ENCODE measurements around the gene WWTR1. TPM values are rescaled to one million over a fixed set of nuclear protein-coding genes. Genes with fewer than 3 reads are reported as not detected.

Gene WWTR1
- total and polyA plus RNA-seq, 2 experiments from 2014 or later, result 25.1 to 26.2 TPM

DNA sequence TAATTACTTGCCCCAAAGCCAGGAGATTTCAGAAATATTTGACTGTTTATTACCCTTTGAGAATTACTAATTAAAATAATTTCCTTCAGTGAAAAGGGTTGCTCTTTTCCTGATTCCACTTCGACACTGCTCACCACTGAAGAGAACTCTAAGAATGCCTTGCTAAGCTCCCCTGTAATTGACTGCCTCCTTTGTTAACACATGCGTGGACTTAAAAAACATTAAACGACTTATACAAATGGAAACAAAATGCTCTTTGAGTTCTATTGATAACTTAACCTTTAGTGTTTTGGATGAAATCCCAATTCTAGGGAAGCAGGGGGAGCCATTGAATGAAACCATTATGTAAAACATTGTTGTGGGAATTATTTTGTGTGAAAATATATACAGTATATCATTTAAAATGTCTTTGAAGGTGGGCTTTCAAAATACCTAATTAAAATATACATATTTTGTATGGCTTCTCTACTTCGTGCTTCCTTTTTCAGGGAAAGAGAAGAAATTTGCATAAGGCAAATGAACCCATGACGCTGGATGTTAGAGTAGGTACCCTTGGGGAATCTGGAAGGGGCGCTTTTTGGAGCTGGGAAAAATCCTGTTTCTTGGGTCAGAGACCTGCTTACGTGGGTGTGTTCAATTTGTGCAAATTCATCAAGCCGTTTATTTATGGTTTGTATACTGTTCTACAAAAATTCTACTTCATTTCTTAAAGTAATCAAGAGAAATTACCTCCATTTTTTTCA is 64.2 kb downstream of the WWTR1 start:
- Histone ChIP-seq H3K27ac (ENCODE audit: low read depth) (no peak overlapping the region), H3K4me3 (0 out of 2 replicates have a peak overlapping the region, but pooled peaks have one; percentile 2), H3K4me2 (peak overlapping the region; percentile 14), H2AFZ (no peak overlapping the region), H3K9me2 (ENCODE audit: insufficient read depth) (no peaks in the 10 kb centered on the region), H3K4me1 (ENCODE audit: insufficient read depth) (peaks cover 46% of the 10 kb centered on the region), H4K20me1 (replicated peaks; ENCODE audit: insufficient read depth) (no peaks in the 10 kb centered on the region), H3F3A (replicated peaks; ENCODE audit: low read depth) (no peaks in the 10 kb centered on the region), H3K79me2 (replicated peaks; ENCODE audit: insufficient read depth) (peaks cover 63% of the 10 kb centered on the region), H3K36me3 (ENCODE audit: insufficient read depth) (no peaks in the 10 kb centered on the region), H3K27me3 (ENCODE audit: insufficient read depth) (no peaks in the 10 kb centered on the region)
- Mint-ChIP-seq H3K36me3 (ENCODE audit: low read depth) (no peaks in the 10 kb centered on the region), H3K4me1 (peaks cover 29% of the 10 kb centered on the region), H3K27ac (no peak overlapping the region), H3K27me3 (ENCODE audit: insufficient read depth, low read depth, poor library complexity) (peaks cover 3% of the 10 kb centered on the region), H3K4me3 (no peak overlapping the region), H3K9me3 (no peaks in the 10 kb centered on the region)
- TF ChIP-seq CREB1 (CRISPR knock-in tag; IDR thresholded peaks at IDR 0.05; ENCODE audit: low read depth) (no peak), POLR2AphosphoS5 (IDR thresholded peaks at IDR 0.05; ENCODE audit: low read depth) (no peak)
- TF ChIP-seq, protein P1, sequence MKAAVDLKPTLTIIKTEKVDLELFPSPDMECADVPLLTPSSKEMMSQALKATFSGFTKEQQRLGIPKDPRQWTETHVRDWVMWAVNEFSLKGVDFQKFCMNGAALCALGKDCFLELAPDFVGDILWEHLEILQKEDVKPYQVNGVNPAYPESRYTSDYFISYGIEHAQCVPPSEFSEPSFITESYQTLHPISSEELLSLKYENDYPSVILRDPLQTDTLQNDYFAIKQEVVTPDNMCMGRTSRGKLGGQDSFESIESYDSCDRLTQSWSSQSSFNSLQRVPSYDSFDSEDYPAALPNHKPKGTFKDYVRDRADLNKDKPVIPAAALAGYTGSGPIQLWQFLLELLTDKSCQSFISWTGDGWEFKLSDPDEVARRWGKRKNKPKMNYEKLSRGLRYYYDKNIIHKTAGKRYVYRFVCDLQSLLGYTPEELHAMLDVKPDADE (IDR thresholded peaks at IDR 0.05), result no peak
- peak; percentile 47 for DNase-seq (ENCODE audit: low spot score)
- ATAC-seq, result peak; percentile 65

DNA sequence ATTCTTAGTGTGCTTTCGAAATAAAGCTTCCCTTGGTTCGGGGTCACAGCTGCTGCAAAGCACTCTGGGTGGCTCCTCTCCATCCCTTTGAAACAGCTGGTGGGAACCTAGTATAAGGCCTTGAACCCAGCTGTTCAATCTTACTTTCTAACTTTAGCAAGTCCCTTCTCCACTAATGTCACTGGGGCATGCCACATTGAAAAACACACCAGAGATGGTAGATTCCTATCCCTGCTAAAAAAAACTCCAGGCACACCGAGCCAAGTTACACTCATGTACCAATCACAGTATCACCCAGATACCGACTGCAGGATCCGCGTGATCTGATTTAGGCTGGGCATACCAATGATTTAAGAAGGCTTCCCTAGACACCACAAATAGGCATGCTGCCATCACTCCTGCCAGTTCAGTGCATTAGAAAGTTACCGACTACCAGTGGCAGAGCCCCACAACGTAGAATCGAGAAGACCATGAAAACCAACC is 65.0 kb downstream of the WWTR1 start:
- H3K4me2 ChIP-seq, result peak overlapping the region; percentile 14
- H3F3A ChIP-seq (replicated peaks; ENCODE audit: low read depth), result no peaks in the 10 kb centered on the region
- Mint-ChIP-seq H3K27ac (0 out of 2 replicates have a peak overlapping the region, but pooled peaks have one; percentile 1), H3K4me3 (no peak overlapping the region), H3K9me3 (no peaks in the 10 kb centered on the region), H3K4me1 (peaks cover 29% of the 10 kb centered on the region), H3K36me3 (ENCODE audit: low read depth) (no peaks in the 10 kb centered on the region), H3K27me3 (ENCODE audit: insufficient read depth, low read depth, poor library complexity) (peaks cover 3% of the 10 kb centered on the region)
- no peaks in the 10 kb centered on the region for H3K27me3 ChIP-seq (ENCODE audit: insufficient read depth)
- ATAC-seq (no peak; the same call in 2 of the 3 replicates), DNase-seq (ENCODE audit: low spot score) (no peak)
- peaks cover 64% of the 10 kb centered on the region for H3K79me2 ChIP-seq (replicated peaks; ENCODE audit: insufficient read depth)
- H3K9me2 ChIP-seq (ENCODE audit: insufficient read depth), result no peaks in the 10 kb centered on the region
- no peak overlapping the region for H2AFZ ChIP-seq
- peaks cover 46% of the 10 kb centered on the region for H3K4me1 ChIP-seq (ENCODE audit: insufficient read depth)
- H3K27ac ChIP-seq (ENCODE audit: low read depth), result no peak overlapping the region
- H3K4me3 ChIP-seq, result no peak overlapping the region
- H3K36me3 ChIP-seq (ENCODE audit: insufficient read depth), result no peaks in the 10 kb centered on the region
- H4K20me1 ChIP-seq (replicated peaks; ENCODE audit: insufficient read depth), result no peaks in the 10 kb centered on the region
- no peak for TF ChIP-seq ZNF114 (CRISPR knock-in tag; IDR thresholded peaks at IDR 0.05)
- no peak for TF ChIP-seq ZNF331 (CRISPR knock-in tag; IDR thresholded peaks at IDR 0.05; ENCODE audit: low read depth)
- TF ChIP-seq JUNB (IDR thresholded peaks at IDR 0.05; ENCODE audit: unreplicated experiment), result no peak
- TF ChIP-seq, protein P1 (IDR thresholded peaks at IDR 0.05), result no peak
- no peak for TF ChIP-seq EZH2phosphoT487 (IDR thresholded peaks at IDR 0.05; ENCODE audit: unreplicated experiment)
- TF ChIP-seq, protein P2, sequence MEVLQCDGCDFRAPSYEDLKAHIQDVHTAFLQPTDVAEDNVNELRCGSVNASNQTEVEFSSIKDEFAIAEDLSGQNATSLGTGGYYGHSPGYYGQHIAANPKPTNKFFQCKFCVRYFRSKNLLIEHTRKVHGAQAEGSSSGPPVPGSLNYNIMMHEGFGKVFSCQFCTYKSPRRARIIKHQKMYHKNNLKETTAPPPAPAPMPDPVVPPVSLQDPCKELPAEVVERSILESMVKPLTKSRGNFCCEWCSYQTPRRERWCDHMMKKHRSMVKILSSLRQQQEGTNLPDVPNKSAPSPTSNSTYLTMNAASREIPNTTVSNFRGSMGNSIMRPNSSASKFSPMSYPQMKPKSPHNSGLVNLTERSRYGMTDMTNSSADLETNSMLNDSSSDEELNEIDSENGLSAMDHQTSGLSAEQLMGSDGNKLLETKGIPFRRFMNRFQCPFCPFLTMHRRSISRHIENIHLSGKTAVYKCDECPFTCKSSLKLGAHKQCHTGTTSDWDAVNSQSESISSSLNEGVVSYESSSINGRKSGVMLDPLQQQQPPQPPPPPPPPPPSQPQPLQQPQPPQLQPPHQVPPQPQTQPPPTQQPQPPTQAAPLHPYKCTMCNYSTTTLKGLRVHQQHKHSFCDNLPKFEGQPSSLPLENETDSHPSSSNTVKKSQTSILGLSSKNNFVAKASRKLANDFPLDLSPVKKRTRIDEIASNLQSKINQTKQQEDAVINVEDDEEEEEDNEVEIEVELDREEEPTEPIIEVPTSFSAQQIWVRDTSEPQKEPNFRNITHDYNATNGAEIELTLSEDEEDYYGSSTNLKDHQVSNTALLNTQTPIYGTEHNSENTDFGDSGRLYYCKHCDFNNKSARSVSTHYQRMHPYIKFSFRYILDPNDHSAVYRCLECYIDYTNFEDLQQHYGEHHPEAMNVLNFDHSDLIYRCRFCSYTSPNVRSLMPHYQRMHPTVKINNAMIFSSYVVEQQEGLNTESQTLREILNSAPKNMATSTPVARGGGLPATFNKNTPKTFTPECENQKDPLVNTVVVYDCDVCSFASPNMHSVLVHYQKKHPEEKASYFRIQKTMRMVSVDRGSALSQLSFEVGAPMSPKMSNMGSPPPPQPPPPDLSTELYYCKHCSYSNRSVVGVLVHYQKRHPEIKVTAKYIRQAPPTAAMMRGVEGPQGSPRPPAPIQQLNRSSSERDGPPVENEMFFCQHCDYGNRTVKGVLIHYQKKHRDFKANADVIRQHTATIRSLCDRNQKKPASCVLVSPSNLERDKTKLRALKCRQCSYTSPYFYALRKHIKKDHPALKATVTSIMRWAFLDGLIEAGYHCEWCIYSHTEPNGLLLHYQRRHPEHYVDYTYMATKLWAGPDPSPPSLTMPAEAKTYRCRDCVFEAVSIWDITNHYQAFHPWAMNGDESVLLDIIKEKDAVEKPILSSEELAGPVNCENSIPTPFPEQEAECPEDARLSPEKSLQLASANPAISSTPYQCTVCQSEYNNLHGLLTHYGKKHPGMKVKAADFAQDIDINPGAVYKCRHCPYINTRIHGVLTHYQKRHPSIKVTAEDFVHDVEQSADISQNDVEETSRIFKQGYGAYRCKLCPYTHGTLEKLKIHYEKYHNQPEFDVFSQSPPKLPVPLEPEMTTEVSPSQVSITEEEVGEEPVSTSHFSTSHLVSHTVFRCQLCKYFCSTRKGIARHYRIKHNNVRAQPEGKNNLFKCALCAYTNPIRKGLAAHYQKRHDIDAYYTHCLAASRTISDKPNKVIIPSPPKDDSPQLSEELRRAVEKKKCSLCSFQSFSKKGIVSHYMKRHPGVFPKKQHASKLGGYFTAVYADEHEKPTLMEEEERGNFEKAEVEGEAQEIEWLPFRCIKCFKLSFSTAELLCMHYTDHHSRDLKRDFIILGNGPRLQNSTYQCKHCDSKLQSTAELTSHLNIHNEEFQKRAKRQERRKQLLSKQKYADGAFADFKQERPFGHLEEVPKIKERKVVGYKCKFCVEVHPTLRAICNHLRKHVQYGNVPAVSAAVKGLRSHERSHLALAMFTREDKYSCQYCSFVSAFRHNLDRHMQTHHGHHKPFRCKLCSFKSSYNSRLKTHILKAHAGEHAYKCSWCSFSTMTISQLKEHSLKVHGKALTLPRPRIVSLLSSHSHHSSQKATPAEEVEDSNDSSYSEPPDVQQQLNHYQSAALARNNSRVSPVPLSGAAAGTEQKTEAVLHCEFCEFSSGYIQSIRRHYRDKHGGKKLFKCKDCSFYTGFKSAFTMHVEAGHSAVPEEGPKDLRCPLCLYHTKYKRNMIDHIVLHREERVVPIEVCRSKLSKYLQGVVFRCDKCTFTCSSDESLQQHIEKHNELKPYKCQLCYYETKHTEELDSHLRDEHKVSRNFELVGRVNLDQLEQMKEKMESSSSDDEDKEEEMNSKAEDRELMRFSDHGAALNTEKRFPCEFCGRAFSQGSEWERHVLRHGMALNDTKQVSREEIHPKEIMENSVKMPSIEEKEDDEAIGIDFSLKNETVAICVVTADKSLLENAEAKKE (CRISPR knock-in tag; IDR thresholded peaks at IDR 0.05), result no peak
- no peak for TF ChIP-seq STAT1 (IDR thresholded peaks at IDR 0.05; ENCODE audit: unreplicated experiment)
- TF ChIP-seq CREB1 (CRISPR knock-in tag; IDR thresholded peaks at IDR 0.05; ENCODE audit: low read depth), result no peak
- no peak for TF ChIP-seq NANOG (IDR thresholded peaks at IDR 0.05; ENCODE audit: borderline replicate concordance)

All from GM23338 (cell line).